IPS-15b (cell line): ENCODE results near the gene CXCR4.

ENCODE experiments used
- H3K27me3 ChIP-seq: one replicate; pipeline ENCODE4 v1.6.1; 2013; ENCODE audit warnings: low read length; ENCODE audit not compliant: control insufficient read depth, insufficient read depth
- H3K36me3 ChIP-seq: one replicate; pipeline ENCODE4 v1.6.1; 2013; ENCODE audit warnings: low read length; ENCODE audit not compliant: control insufficient read depth, insufficient read depth
- H3K4me1 ChIP-seq: one replicate; pipeline ENCODE4 v1.6.1; 2013; ENCODE audit warnings: mild to moderate bottlenecking, low read length; ENCODE audit not compliant: control insufficient read depth, insufficient read depth
- H3K4me3 ChIP-seq: one replicate; pipeline ENCODE4 v1.5.1; 2013; ENCODE audit warnings: low read depth, low read length
- H3K9ac ChIP-seq: one replicate; pipeline ENCODE4 v1.6.1; 2013; ENCODE audit warnings: low read depth, mild to moderate bottlenecking, low read length
- H3K9me3 ChIP-seq: one replicate; pipeline ENCODE4 v1.6.1; 2013; ENCODE audit warnings: mild to moderate bottlenecking, low read length; ENCODE audit not compliant: control insufficient read depth, insufficient read depth

The CXCR4 gene

DNA sequence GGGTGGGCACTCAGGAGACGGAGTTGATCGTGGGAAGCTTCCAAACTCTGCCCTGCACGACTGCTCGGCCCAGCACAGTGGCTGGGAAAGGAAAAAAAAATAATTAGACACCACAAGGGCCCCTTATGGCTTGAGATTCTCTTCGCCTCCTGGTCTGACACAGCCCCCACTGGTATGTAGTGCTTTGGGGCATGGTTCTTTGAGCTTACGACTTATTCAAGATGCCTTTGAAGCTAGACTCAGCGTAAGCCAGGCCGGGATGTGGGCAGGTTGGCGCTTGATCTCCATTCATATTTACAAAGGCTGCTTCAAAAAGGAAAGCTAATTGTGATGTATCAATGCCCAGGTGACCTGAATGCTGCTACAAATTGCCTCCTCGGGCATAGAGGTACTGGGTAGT lies 50.5 kb downstream of the CXCR4 start:
- no peaks in the 10 kb centered on the region for H3K27me3 ChIP-seq
- no peak overlapping the region for H3K9ac ChIP-seq
- no peaks in the 10 kb centered on the region for H3K36me3 ChIP-seq
- H3K4me1 ChIP-seq, result no peaks in the 10 kb centered on the region
- no peak overlapping the region for H3K4me3 ChIP-seq
- H3K9me3 ChIP-seq, result no peaks in the 10 kb centered on the region

DNA sequence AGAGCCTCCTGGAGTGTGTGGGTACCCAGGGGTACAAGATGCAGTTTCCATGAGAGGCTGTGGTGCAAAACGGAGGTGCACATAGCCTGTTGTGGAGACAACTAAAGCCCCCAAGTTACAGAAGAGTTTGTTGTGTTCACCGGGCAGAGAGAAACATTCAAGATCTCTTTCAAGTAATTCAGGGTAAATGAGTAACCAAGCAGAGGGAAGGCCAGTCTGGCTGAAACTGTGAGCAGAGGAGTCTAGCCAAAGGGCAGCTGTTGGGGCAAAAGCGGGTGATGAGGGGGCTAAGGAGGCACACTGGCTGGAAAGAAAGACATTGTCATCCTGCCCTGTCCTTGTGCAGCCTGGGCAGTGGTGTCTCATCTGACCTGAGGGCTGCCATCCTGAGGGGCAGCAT lies 52.0 kb downstream of the CXCR4 start:
- Histone ChIP-seq H3K4me3 (no peak overlapping the region), H3K27me3 (no peaks in the 10 kb centered on the region), H3K36me3 (no peaks in the 10 kb centered on the region), H3K4me1 (no peaks in the 10 kb centered on the region), H3K9me3 (no peaks in the 10 kb centered on the region), H3K9ac (no peak overlapping the region)

DNA sequence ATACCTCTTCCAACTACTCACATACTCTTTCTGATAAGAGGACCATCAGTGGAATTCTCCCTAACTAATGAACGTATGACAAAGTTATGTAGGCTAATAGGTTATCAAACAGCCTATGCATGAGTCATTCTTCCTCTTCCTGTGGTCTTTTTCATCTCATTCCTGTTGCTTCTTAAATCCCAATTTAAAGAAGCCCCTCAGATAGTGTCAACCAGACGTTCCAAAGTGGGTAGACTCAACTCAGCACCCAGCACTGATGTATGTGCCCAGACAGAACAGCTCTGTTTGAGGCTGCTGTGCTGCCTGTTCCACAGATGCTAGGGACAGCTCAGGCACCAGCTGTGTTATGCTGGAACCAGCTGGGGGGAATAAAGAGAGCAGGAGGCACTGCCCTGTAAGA lies 52.6 kb downstream of the CXCR4 start:
- H3K36me3 ChIP-seq, result no peaks in the 10 kb centered on the region
- no peaks in the 10 kb centered on the region for H3K9me3 ChIP-seq
- H3K27me3 ChIP-seq, result no peaks in the 10 kb centered on the region
- H3K4me3 ChIP-seq, result no peak overlapping the region
- H3K4me1 ChIP-seq, result peaks cover 4% of the 10 kb centered on the region
- no peak overlapping the region for H3K9ac ChIP-seq
